BJ (cell line): ENCODE results near the gene STK4. TPM values are rescaled to one million over a fixed set of nuclear protein-coding genes. Genes with fewer than 3 reads are reported as not detected.

Source experiments
- CTCF ChIA-PET: fragments of 350-600 bp; formaldehyde crosslinking; extraction: SDS; loops from one replicate; lab custom pipeline; 2021; ENCODE audit warnings: antibody characterized with exemption, inconsistent platforms; lab: Yijun Ruan, JAX
- POLR2A ChIA-PET: fragments of 300-600 bp; sonication (Branson Sonifier 250); formaldehyde crosslinking; extraction: SDS; loops from one replicate; lab custom pipeline; 2021; ENCODE audit warnings: antibody characterized with exemption; lab: Charles Lee
- DNase-seq: peaks from one replicate; pipeline ENCODE4 v3.0.0-alpha.2; 2011; ENCODE audit warnings: low read depth
- H3K27me3 ChIP-seq: 2 replicates; pipeline ENCODE4 v1.6.0; 2011; ENCODE audit warnings: low read length; ENCODE audit not compliant: control insufficient read depth, insufficient read depth
- H3K36me3 ChIP-seq: 2 replicates; pipeline ENCODE4 v1.5.1; 2011; ENCODE audit warnings: low read length; ENCODE audit not compliant: control insufficient read depth, insufficient read depth
- H3K4me3 ChIP-seq: 2 replicates; pipeline ENCODE4 v1.5.1; 2011; ENCODE audit warnings: low read depth, mild to moderate bottlenecking, control low read depth, low read length
- CTCF ChIP-seq: IDR thresholded peaks from 2 replicates; pipeline ENCODE4 v1.5.1; 2011; ENCODE audit warnings: low read depth, mild to moderate bottlenecking, control low read depth, inconsistent platforms, low read length, moderate library complexity; ENCODE audit not compliant: insufficient read depth
- polyA plus RNA-seq: library from polyadenylated mRNA; depleted of rRNA; stranded (reverse); fragments of >200 nt; gene quantifications from 2 replicates; pipeline ENCODE4 v1.2.3, GENCODE V29; 2011; rRNA removed
- small RNA-seq: library from RNA; depleted of rRNA; stranded (forward); fragments of <200 nt; gene quantifications from one replicate; pipeline ENCODE3, GENCODE V24; 2012; ENCODE audit warnings: low replicate concordance, low read depth; ENCODE audit not compliant: insufficient read length

Gene STK4
- polyA plus RNA-seq, 1 experiment, result 12.4 TPM

GRCh38 chr20:45121388-45121787 is 155.1 kb downstream of the STK4 start:
- ChIA-PET CTCF (interaction anchor here (0.8 to 2.4 kb wide), 5 partner anchors 9 to 172 kb away, joined by 3 to 9 read pairs (median 4); no protein-coding TSS in a partner anchor), POLR2A (interaction anchor here (0.6 kb wide), 1 partner anchor 613 kb away, joined by 3 read pairs; no protein-coding TSS in a partner anchor)
- Histone ChIP-seq H3K27me3 (peaks cover 12% of the 10 kb centered on the region), H3K4me3 (no peak overlapping the region), H3K36me3 (no peaks in the 10 kb centered on the region)
- no peak for DNase-seq
- no peak for TF ChIP-seq CTCF

GRCh38 chr20:45124365-45124764 is 158.1 kb downstream of the STK4 start, which contains the start of gene WFDC12:
Gene WFDC12, minus strand, starts transcription at chr20:45124465. Its CDS starts 18 bp downstream, at chr20:45124447.
- DNase-seq, result no peak
- Histone ChIP-seq H3K27me3 (peaks cover 9% of the 10 kb centered on the region), H3K36me3 (no peaks in the 10 kb centered on the region), H3K4me3 (no peak within 1 kb of the TSS)
- no peak for TF ChIP-seq CTCF
- POLR2A ChIA-PET, result no interaction called here
- CTCF ChIA-PET, result interaction anchor here (1.7 kb wide), 1 partner anchor 13 kb away, joined by 9 read pairs; no protein-coding TSS in a partner anchor

GRCh38 chr20:45128099-45128498 is 161.8 kb downstream of the STK4 start:
- POLR2A ChIA-PET, result no interaction called here
- TF ChIP-seq CTCF, result no peak
- Histone ChIP-seq H3K4me3 (no peak overlapping the region), H3K27me3 (peaks cover 7% of the 10 kb centered on the region), H3K36me3 (no peaks in the 10 kb centered on the region)
- CTCF ChIA-PET, result interaction anchor here (1.4 to 3.5 kb wide), 2 partner anchors 16 to 32 kb away, joined by 4 to 10 read pairs; no protein-coding TSS in a partner anchor
- DNase-seq, result no peak

Small RNA genes lying within 50 kb of the gene (small RNA-seq; reads per million reads assigned to genes)
- not detected for gene RF00019

Other genes with a start within 250 kb of the STK4 start
- gene KCNK15, start 220.6 kb upstream of the STK4 start, polyA plus RNA-seq, result 0.58 and 0.82 TPM in 2 replicates
- not detected in 2 replicates for gene RIMS4, start 156.0 kb upstream of the STK4 start, polyA plus RNA-seq
- gene YWHAB, start 80.8 kb upstream of the STK4 start, polyA plus RNA-seq, result 60.5 and 114 TPM in 2 replicates
- gene PABPC1L, start 56.5 kb upstream of the STK4 start, polyA plus RNA-seq, result 40.5 and 55.0 TPM in 2 replicates
- 37.9 and 48.6 TPM in 2 replicates for gene TOMM34, start 6.1 kb upstream of the STK4 start, polyA plus RNA-seq
- 0.64 and 0.74 TPM in 2 replicates for gene KCNS1, start 134.6 kb downstream of the STK4 start, polyA plus RNA-seq
- gene WFDC5, start 148.7 kb downstream of the STK4 start, polyA plus RNA-seq, result not detected in 2 replicates
- not detected in 2 replicates for gene WFDC12, start 158.0 kb downstream of the STK4 start, polyA plus RNA-seq
- gene PI3, start 208.4 kb downstream of the STK4 start, polyA plus RNA-seq, result not detected in 2 replicates
- not detected in 2 replicates for gene SEMG1, start 240.5 kb downstream of the STK4 start, polyA plus RNA-seq